HUES48 (cell line): ENCODE data around the gene RIC8B.
"Not testable (repeated sequence)": the region's sequence is repeated elsewhere in the genome, so short reads cannot be mapped to it uniquely, and the experiment has no call there.

Experiments used
- H3K27ac ChIP-seq: one replicate; pipeline ENCODE4 v1.7.0; 2013; ENCODE audit warnings: low read depth, low read length, inconsistent platforms
- H3K27me3 ChIP-seq: 2 replicates; pipeline ENCODE4 v1.6.1; 2013; ENCODE audit warnings: mild to moderate bottlenecking, low read length; ENCODE audit not compliant: control insufficient read depth, insufficient read depth
- H3K36me3 ChIP-seq: 2 replicates; pipeline ENCODE4 v1.6.1; 2013; ENCODE audit warnings: low read length; ENCODE audit not compliant: control insufficient read depth, insufficient read depth
- H3K4me1 ChIP-seq: 2 replicates; pipeline ENCODE4 v1.6.1; 2013; ENCODE audit warnings: mild to moderate bottlenecking, low read length; ENCODE audit not compliant: control insufficient read depth, insufficient read depth
- H3K4me3 ChIP-seq: 2 replicates; pipeline ENCODE4 v1.5.1; 2013; ENCODE audit warnings: mild to moderate bottlenecking, low read depth, low read length
- H3K9ac ChIP-seq: 2 replicates; pipeline ENCODE4 v1.6.1; 2013; ENCODE audit warnings: mild to moderate bottlenecking, low read depth, low read length, moderate library complexity
- H3K9me3 ChIP-seq: 2 replicates; pipeline ENCODE4 v1.6.1; 2013; ENCODE audit warnings: low read length; ENCODE audit not compliant: control insufficient read depth, insufficient read depth

Gene RIC8B

DNA sequence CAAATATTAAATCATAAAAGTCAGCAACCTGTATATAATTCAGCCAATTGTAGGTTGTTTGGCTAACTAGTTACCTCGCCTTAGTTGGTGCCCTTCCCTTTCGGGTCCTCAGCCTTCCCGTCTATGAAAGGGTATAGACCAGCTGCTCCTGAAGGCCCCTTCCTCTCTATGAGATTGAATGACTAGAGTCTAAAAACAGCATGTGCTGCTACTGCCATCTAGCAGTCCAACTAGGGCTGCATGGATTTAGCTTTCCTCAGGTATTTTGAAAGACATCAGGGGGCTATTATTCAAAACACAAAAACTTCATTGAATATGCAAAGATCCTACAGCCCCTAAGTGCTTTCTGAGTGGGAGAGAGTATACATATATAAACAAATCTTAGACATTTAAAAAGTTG lies 144.3 kb downstream of the RIC8B start:
- Histone ChIP-seq H3K27ac (peak overlapping the region; percentile 30), H3K9ac (no peak overlapping the region), H3K27me3 (no peaks in the 10 kb centered on the region), H3K4me1 (peaks cover 23% of the 10 kb centered on the region), H3K4me3 (peak overlapping the region; percentile 7; the same call in 1 of the 2 replicates), H3K36me3 (no peaks in the 10 kb centered on the region), H3K9me3 (no peaks in the 10 kb centered on the region)

DNA sequence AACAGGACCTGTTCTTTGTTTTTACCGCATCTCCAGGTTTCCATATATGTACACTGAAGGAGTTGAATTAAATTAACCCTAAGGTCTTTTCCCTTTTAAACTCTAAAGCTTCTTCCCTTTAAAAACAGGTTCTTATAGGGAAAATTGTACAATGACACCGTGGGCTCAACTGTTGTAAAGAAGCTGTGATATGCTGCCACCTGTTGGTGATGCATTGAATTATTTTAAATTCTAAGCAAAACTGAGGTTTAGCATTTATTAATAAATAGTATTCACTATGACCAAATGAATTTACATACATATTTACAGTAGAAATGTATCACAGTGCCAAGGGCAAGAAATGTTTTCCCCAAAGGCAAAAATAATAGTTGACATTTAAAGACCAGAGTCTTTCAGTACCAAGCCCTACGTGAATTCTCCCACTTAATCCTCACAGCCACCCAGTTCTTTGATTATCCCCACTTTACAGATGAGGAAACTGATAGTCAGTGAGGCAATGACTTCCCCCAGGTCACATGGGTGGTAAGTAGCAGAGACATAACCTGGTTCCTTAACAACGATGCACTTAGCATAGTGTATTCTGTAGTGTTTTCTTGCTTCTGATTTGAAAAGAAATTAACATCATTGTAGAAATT lies 145.5 kb downstream of the RIC8B start:
- Histone ChIP-seq H3K9ac (no peak overlapping the region), H3K27ac (no peak overlapping the region), H3K9me3 (no peaks in the 10 kb centered on the region), H3K4me3 (no peak overlapping the region), H3K27me3 (no peaks in the 10 kb centered on the region), H3K36me3 (no peaks in the 10 kb centered on the region), H3K4me1 (peaks cover 23% of the 10 kb centered on the region)

DNA sequence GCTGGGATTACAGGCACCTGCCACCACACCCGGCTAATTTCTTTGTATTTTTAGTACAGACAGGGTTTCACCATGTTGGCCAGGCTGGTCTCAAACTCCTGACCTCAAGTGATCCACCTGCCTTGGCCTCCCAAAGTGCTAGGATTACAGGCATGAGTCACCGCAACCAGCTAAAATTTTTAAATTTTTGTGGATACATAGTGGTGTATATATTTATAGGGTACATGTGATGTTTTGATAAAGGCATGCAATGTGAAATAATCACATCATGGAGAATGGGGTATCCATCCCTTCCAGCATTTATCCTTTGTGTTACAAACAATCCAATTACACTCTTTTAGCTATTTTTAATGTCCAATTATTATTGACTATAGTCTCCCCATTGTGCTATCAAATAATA lies 147.5 kb downstream of the RIC8B start:
- not testable (repeated sequence) for H3K27me3 ChIP-seq, H3K9me3 ChIP-seq, H3K27ac ChIP-seq, H3K4me3 ChIP-seq, H3K36me3 ChIP-seq, H3K9ac ChIP-seq
- H3K4me1 ChIP-seq = peaks cover 23% of the 10 kb centered on the region

DNA sequence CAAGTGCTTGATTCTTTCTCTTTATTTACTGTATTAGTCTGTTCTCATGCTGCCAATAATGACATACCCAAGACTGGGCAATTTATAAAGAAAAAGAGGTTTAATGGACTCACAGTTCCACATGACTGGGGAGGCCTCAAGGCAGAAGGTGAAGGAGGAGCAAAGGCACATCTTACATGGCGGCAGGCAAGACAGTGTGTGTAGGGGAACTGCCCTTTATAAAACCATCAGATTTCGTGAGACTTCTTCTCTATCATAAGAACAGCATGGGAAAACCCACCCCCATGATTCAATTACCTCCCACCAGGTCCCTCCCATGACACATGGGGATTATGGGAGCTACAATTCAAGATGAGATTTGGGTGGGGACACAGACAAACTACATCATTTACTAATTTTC lies 149.1 kb downstream of the RIC8B start:
- not testable (repeated sequence) for H3K9ac ChIP-seq, H3K27me3 ChIP-seq, H3K27ac ChIP-seq, H3K9me3 ChIP-seq, H3K4me3 ChIP-seq, H3K36me3 ChIP-seq
- H3K4me1 ChIP-seq = peaks cover 11% of the 10 kb centered on the region

DNA sequence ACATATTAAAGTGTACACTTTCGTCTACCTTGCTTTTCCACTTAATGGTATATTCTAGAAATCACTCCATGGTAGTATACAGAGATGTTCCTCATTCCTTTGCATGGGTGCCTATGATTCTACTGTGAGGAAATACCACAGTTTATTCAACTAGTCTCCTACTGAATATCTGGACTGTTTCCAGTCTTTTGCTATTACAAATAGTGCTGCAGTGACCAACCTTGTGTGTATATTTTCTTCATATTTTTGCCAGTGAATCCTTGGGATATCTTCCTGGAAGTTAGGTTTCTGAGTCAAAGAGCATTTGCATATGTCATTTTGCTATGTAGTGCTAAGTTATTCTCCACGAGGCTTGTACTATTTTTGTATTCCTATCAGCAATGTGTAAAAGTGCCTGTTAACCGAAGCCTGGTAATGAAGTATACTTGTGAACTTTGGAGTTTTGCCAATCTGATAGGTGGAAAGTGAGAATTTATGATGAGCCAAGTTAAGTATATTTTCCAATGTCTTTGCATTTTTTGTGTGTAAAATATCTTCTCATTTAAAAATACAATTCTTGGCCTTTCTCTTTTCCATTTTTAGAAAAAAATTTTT lies 149.9 kb downstream of the RIC8B start:
- Histone ChIP-seq H3K4me1 (peaks cover 4% of the 10 kb centered on the region), H3K36me3 (no peaks in the 10 kb centered on the region), H3K27me3 (no peaks in the 10 kb centered on the region)

DNA sequence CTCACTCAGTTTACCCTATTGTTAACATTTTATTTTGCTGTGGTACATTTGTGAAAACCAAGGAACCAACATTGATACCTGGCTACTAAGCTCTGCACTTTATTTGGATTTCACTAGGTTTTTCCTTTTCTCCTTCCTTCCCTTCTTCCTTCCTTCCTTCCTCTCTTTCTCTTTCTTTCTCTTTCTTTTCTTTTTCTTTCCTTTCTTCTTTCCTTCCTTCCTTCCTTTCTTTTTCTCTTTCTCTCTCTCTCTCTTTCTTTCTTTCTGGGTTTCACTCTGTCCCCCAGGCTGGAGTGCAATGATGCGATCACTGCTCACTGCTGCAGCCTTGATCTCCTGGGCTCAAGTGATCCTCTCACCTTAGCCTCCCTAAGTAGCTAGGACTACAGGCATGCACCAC lies 152.2 kb downstream of the RIC8B start:
- H3K4me3 ChIP-seq = no peak overlapping the region
- no peaks in the 10 kb centered on the region for H3K9me3 ChIP-seq
- no peaks in the 10 kb centered on the region for H3K36me3 ChIP-seq
- no peak overlapping the region for H3K27ac ChIP-seq
- no peaks in the 10 kb centered on the region for H3K4me1 ChIP-seq
- no peaks in the 10 kb centered on the region for H3K27me3 ChIP-seq
- no peak overlapping the region for H3K9ac ChIP-seq

More for the DNA sequence above, 149.9 kb downstream of the RIC8B start:
- no peak overlapping the region for H3K4me3 ChIP-seq
- no peak overlapping the region for H3K27ac ChIP-seq
- H3K9ac ChIP-seq = no peak overlapping the region
- no peaks in the 10 kb centered on the region for H3K9me3 ChIP-seq

DNA sequence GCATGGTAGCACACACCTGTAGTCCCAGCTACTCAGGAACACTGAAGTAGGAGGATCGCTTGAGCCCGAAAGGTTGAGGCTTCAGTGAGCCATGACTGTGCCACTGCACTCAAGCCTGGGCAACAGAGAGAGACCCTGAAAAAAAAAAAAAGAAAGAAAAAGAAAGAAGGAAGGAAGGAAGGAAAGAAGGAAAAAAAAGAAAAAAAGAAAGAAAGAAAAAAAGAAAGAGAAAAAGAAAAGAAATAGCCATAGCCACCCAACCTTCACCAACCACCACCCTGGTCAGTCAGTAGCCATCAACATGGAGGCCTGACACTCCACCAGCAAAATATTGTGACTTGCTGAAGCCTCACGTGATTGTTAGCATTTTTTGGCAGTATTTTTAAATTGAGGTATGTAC lies 159.8 kb downstream of the RIC8B start:
- no peak overlapping the region for H3K27ac ChIP-seq
- H3K4me1 ChIP-seq = no peaks in the 10 kb centered on the region
- peaks cover 7% of the 10 kb centered on the region; the same call in 1 of the 2 replicates for H3K9me3 ChIP-seq
- H3K4me3 ChIP-seq = no peak overlapping the region
- no peaks in the 10 kb centered on the region for H3K27me3 ChIP-seq
- H3K36me3 ChIP-seq = no peaks in the 10 kb centered on the region
- H3K9ac ChIP-seq = no peak overlapping the region
